PC-3 (cell line): ENCODE data around the gene MRPS27. TPM values are rescaled to one million over a fixed set of nuclear protein-coding genes. Genes with fewer than 3 reads are reported as not detected.

Source experiments
- ATAC-seq: fragments of 200-7000 bp; cut with Tn5 transposase; 2 replicates; pipeline ENCODE4 v1.9.1; 2020; ENCODE audit warnings: mild to moderate bottlenecking, moderate library complexity
- BruUV-seq: library from RNA; stranded (reverse); fragments of 400-500 nt; replicated peaks from 2 replicates; lab custom pipeline; 2021; lab: Mats Ljungman, UMichigan
- CTCF ChIA-PET: fragments of 300-600 bp; sonication (Branson Sonifier 250); formaldehyde crosslinking; loops from one replicate; lab custom pipeline; 2022; ENCODE audit warnings: antibody characterized with exemption; lab: Charles Lee
- POLR2A ChIA-PET: fragments of 300-600 bp; sonication (Branson Sonifier 250); formaldehyde crosslinking; loops from one replicate; lab custom pipeline; 2022; ENCODE audit warnings: antibody characterized with exemption; ENCODE audit not compliant: unreplicated experiment; lab: Charles Lee
- DNase-seq: peaks from one replicate; pipeline ENCODE4 v3.0.0-alpha.2; 2015
- H2AFZ ChIP-seq: fragments of 300-600 bp; sonication (generic); 2 replicates; pipeline ENCODE4 v1.6.0; 2016; ENCODE audit warnings: antibody characterized with exemption, low read length
- H3F3A ChIP-seq: fragments of 300-600 bp; sonication (generic); one replicate; pipeline ENCODE4 v1.6.0; 2017; ENCODE audit warnings: antibody characterized with exemption, low read length, control low read depth, mild to moderate bottlenecking; ENCODE audit not compliant: unreplicated experiment
- H3K27ac ChIP-seq: fragments of 300-600 bp; sonication (generic); 2 replicates; pipeline ENCODE4 v1.5.1; 2016; ENCODE audit warnings: mild to moderate bottlenecking, low read length
- H3K27me3 ChIP-seq: fragments of 300-600 bp; sonication (generic); 2 replicates; pipeline ENCODE4 v1.6.1; 2016; ENCODE audit warnings: low read length, mixed read lengths
- H3K36me3 ChIP-seq: fragments of 300-600 bp; sonication (generic); 2 replicates; pipeline ENCODE4 v1.6.1; 2016; ENCODE audit warnings: low read depth, mixed run types, low read length, mixed read lengths
- H3K4me1 ChIP-seq: fragments of 300-600 bp; sonication (generic); 2 replicates; pipeline ENCODE4 v1.5.1; 2016; ENCODE audit warnings: low read length; ENCODE audit not compliant: insufficient read depth
- H3K4me2 ChIP-seq: fragments of 300-600 bp; sonication (generic); 2 replicates; pipeline ENCODE4 v1.6.0; 2016; ENCODE audit warnings: low read length
- H3K4me3 ChIP-seq: fragments of 300-600 bp; sonication (generic); 2 replicates; pipeline ENCODE4 v1.5.1; 2016; ENCODE audit warnings: mild to moderate bottlenecking, low read length, mixed read lengths
- H3K79me2 ChIP-seq: fragments of 300-600 bp; sonication (generic); 2 replicates; pipeline ENCODE4 v1.6.1; 2017; ENCODE audit warnings: low read length, mixed read lengths
- H3K9ac ChIP-seq: fragments of 300-600 bp; sonication (generic); 2 replicates; pipeline ENCODE4 v1.6.0; 2016; ENCODE audit warnings: mild to moderate bottlenecking, low read length
- H3K9me2 ChIP-seq: fragments of 300-600 bp; sonication (generic); replicated peaks from 2 replicates; pipeline ENCODE4 v1.6.1; 2016; ENCODE audit warnings: mixed run types, low read length, mixed read lengths
- H3K9me3 ChIP-seq: fragments of 300-600 bp; sonication (generic); 2 replicates; pipeline ENCODE4 v1.6.1; 2016; ENCODE audit warnings: low read length, mixed read lengths
- H4K20me1 ChIP-seq: fragments of 300-600 bp; sonication (generic); 2 replicates; pipeline ENCODE4 v1.6.1; 2016; ENCODE audit warnings: low read length, mixed read lengths
- CTCF ChIP-seq: fragments of 300-600 bp; sonication (generic); conservative IDR thresholded peaks from 2 replicates; pipeline ENCODE4 v1.5.1; 2017; ENCODE audit warnings: antibody characterized with exemption, low read depth, mild to moderate bottlenecking, low read length
- EZH2 ChIP-seq: fragments of 300-600 bp; sonication (generic); IDR thresholded peaks from one replicate; pipeline ENCODE4 v1.6.1; 2017; ENCODE audit warnings: antibody characterized with exemption, mild to moderate bottlenecking, low read length; ENCODE audit not compliant: unreplicated experiment
- EZH2phosphoT487 ChIP-seq: fragments of 300-600 bp; sonication (generic); IDR thresholded peaks from 2 replicates; pipeline ENCODE4 v1.6.1; 2018; ENCODE audit warnings: mild to moderate bottlenecking, antibody characterized with exemption, low read length, borderline replicate concordance
- intact Hi-C: fragments of 100-400 bp; cut with micrococcal nuclease; formaldehyde crosslinking; loops from 2 replicates; pipeline ENCODE4 v1.9.0; 2023
- total RNA-seq: library from RNA; depleted of rRNA; stranded (reverse); fragments of >200 nt; gene quantifications from 2 replicates; pipeline ENCODE4 v1.2.3, GENCODE V29; 2014

The MRPS27 gene
- total RNA-seq, 1 experiment from 2014 or later, result 59.0 TPM

- CTCF ChIA-PET, result no interaction called here
- H2AFZ ChIP-seq, result no peak overlapping the region
- no peaks in the 10 kb centered on the region for H3F3A ChIP-seq
- DNase-seq (no peak), ATAC-seq (no peak)
- POLR2A ChIA-PET, result no interaction called here
- TF ChIP-seq CTCF, result no peak
- TF ChIP-seq EZH2phosphoT487, result no peak
- TF ChIP-seq EZH2, result no peak
- H4K20me1 ChIP-seq, result no peaks in the 10 kb centered on the region
- no peak overlapping the region for H3K9ac ChIP-seq
- intact Hi-C loops, result no loop called here
- H3K4me3 ChIP-seq, result no peak overlapping the region
- H3K9me2 ChIP-seq, result no peaks in the 10 kb centered on the region
- no peaks in the 10 kb centered on the region for H3K27me3 ChIP-seq
- no TSS peak for BruUV-seq
- H3K36me3 ChIP-seq, result peaks cover 7% of the 10 kb centered on the region; the same call in 1 of the 2 replicates
- H3K4me1 ChIP-seq, result no peaks in the 10 kb centered on the region
- H3K9me3 ChIP-seq, result no peaks in the 10 kb centered on the region
- H3K4me2 ChIP-seq, result no peak overlapping the region
- no peak overlapping the region for H3K27ac ChIP-seq
- no peaks in the 10 kb centered on the region for H3K79me2 ChIP-seq
Observed at GRCh38 chr5:72290356-72291133, 29.5 kb downstream of the MRPS27 start.

- TF ChIP-seq CTCF (no peak), EZH2phosphoT487 (no peak), EZH2 (no peak)
- no TSS peak for BruUV-seq
- ChIA-PET POLR2A (no interaction called here), CTCF (interaction anchor here (0.9 kb wide), 1 partner anchor 40 kb away, joined by 5 read pairs; no protein-coding TSS in a partner anchor)
- ATAC-seq, result no peak
- Histone ChIP-seq H3K9me3 (no peaks in the 10 kb centered on the region), H3F3A (no peaks in the 10 kb centered on the region), H4K20me1 (no peaks in the 10 kb centered on the region), H2AFZ (no peak overlapping the region), H3K9me2 (no peaks in the 10 kb centered on the region), H3K9ac (no peak overlapping the region), H3K4me2 (no peak overlapping the region), H3K79me2 (no peaks in the 10 kb centered on the region), H3K4me1 (no peaks in the 10 kb centered on the region), H3K4me3 (no peak overlapping the region), H3K36me3 (peaks cover 4% of the 10 kb centered on the region; the same call in 1 of the 2 replicates), H3K27me3 (no peaks in the 10 kb centered on the region), H3K27ac (no peak overlapping the region)
- intact Hi-C loops, result no loop called here
- no peak for DNase-seq
Observed at GRCh38 chr5:72288924-72289323, 31.1 kb downstream of the MRPS27 start.

GRCh38 chr5:72286798-72287197 is 33.2 kb downstream of the MRPS27 start:
- POLR2A ChIA-PET, result no interaction called here
- no TSS peak for BruUV-seq
- TF ChIP-seq EZH2 (no peak), EZH2phosphoT487 (no peak), CTCF (no peak)

More at GRCh38 chr5:72286798-72287197, 33.2 kb downstream of the MRPS27 start:
- Histone ChIP-seq H3K9me2 (no peaks in the 10 kb centered on the region), H3K79me2 (no peaks in the 10 kb centered on the region), H3K27me3 (no peaks in the 10 kb centered on the region), H3K4me1 (no peaks in the 10 kb centered on the region), H3K36me3 (peaks cover 4% of the 10 kb centered on the region; the same call in 1 of the 2 replicates), H4K20me1 (no peaks in the 10 kb centered on the region), H3K27ac (no peak overlapping the region), H3K9ac (no peak overlapping the region), H3K9me3 (no peaks in the 10 kb centered on the region), H3F3A (no peaks in the 10 kb centered on the region), H3K4me2 (no peak overlapping the region), H2AFZ (no peak overlapping the region), H3K4me3 (no peak overlapping the region)
- intact Hi-C loops, result no loop called here
- CTCF ChIA-PET, result no interaction called here
- ATAC-seq (no peak), DNase-seq (no peak)
